ENCODE results near the gene HOXB13. TPM values are rescaled to one million over a fixed set of nuclear protein-coding genes. Genes with fewer than 3 reads are reported as not detected.

The HOXB13 gene
- polyA plus RNA-seq, 1 donor from 2014 or later: not detected

GRCh38 chr17:48740537-48740936 is 12.0 kb upstream of the HOXB13 start:
- Histone ChIP-seq H3K9me3 (ENCODE audit: low read length) (peaks cover 4% of the 10 kb centered on the region), H3K36me3 (ENCODE audit: insufficient read depth, low read length) (no peaks in the 10 kb centered on the region), H3F3A (ENCODE audit: insufficient read depth, low read length, poor library complexity, severe bottlenecking) (no peaks in the 10 kb centered on the region), H3K4me3 (ENCODE audit: low read length) (no peak overlapping the region), H3K27ac (ENCODE audit: low read length) (no peak overlapping the region), H4K20me1 (ENCODE audit: insufficient read depth) (no peaks in the 10 kb centered on the region), H3K27me3 (ENCODE audit: insufficient read depth, low read depth, low read length) (peaks cover 99% of the 10 kb centered on the region), H3K79me2 (replicated peaks; ENCODE audit: insufficient read depth, low read length) (no peaks in the 10 kb centered on the region), H3K4me2 (ENCODE audit: low read length) (no peak overlapping the region), H3K9ac (ENCODE audit: low read length) (no peak overlapping the region), H3K9me2 (ENCODE audit: insufficient read depth, low read length) (no peaks in the 10 kb centered on the region), H2AFZ (ENCODE audit: low read depth, low read length) (no peak overlapping the region)
- TF ChIP-seq RAD21 (conservative IDR thresholded peaks at IDR 0.05) (no peak), REST (IDR thresholded peaks at IDR 0.05; ENCODE audit: borderline replicate concordance) (no peak), POLR2AphosphoS5 (IDR thresholded peaks at IDR 0.05) (no peak), SMC3 (conservative IDR thresholded peaks at IDR 0.05; ENCODE audit: poor library complexity) (no peak), TAF1 (IDR thresholded peaks at IDR 0.05; ENCODE audit: low read depth) (no peak), EP300 (conservative IDR thresholded peaks at IDR 0.05; ENCODE audit: poor library complexity, severe bottlenecking) (no peak), CTCF (IDR thresholded peaks at IDR 0.05; ENCODE audit: poor library complexity, severe bottlenecking) (no peak), EZH2 (IDR thresholded peaks at IDR 0.05; ENCODE audit: borderline replicate concordance, insufficient read depth, low read length, poor library complexity, severe bottlenecking) (no peak), MXI1 (conservative IDR thresholded peaks at IDR 0.05; ENCODE audit: poor library complexity, severe bottlenecking) (no peak)

- H3K36me3 ChIP-seq (ENCODE audit: insufficient read depth, low read length): no peaks in the 10 kb centered on the region
- H3K4me3 ChIP-seq (ENCODE audit: low read length): no peak overlapping the region
- no peak for TF ChIP-seq SMC3 (conservative IDR thresholded peaks at IDR 0.05; ENCODE audit: poor library complexity)
- TF ChIP-seq CTCF (IDR thresholded peaks at IDR 0.05; ENCODE audit: poor library complexity, severe bottlenecking): no peak
- no peak for TF ChIP-seq POLR2AphosphoS5 (IDR thresholded peaks at IDR 0.05)
- no peak for TF ChIP-seq MXI1 (conservative IDR thresholded peaks at IDR 0.05; ENCODE audit: poor library complexity, severe bottlenecking)
- no peak for TF ChIP-seq EP300 (conservative IDR thresholded peaks at IDR 0.05; ENCODE audit: poor library complexity, severe bottlenecking)
- no peak for TF ChIP-seq EZH2 (IDR thresholded peaks at IDR 0.05; ENCODE audit: borderline replicate concordance, insufficient read depth, low read length, poor library complexity, severe bottlenecking)
- no peak for TF ChIP-seq REST (IDR thresholded peaks at IDR 0.05; ENCODE audit: borderline replicate concordance)
- TF ChIP-seq RAD21 (conservative IDR thresholded peaks at IDR 0.05): no peak
- TF ChIP-seq TAF1 (IDR thresholded peaks at IDR 0.05; ENCODE audit: low read depth): no peak
- peaks cover 4% of the 10 kb centered on the region for H3K9me3 ChIP-seq (ENCODE audit: low read length)
- no peak overlapping the region for H3K27ac ChIP-seq (ENCODE audit: low read length)
- H3K9ac ChIP-seq (ENCODE audit: low read length): no peak overlapping the region
- H3K27me3 ChIP-seq (ENCODE audit: insufficient read depth, low read depth, low read length): peaks cover 99% of the 10 kb centered on the region
- H2AFZ ChIP-seq (ENCODE audit: low read depth, low read length): no peak overlapping the region
- no peaks in the 10 kb centered on the region for H3K79me2 ChIP-seq (replicated peaks; ENCODE audit: insufficient read depth, low read length)
- no peaks in the 10 kb centered on the region for H3F3A ChIP-seq (ENCODE audit: insufficient read depth, low read length, poor library complexity, severe bottlenecking)
- H4K20me1 ChIP-seq (ENCODE audit: insufficient read depth): no peaks in the 10 kb centered on the region
- H3K4me2 ChIP-seq (ENCODE audit: low read length): no peak overlapping the region
- no peaks in the 10 kb centered on the region for H3K9me2 ChIP-seq (ENCODE audit: insufficient read depth, low read length)
Measured at GRCh38 chr17:48738803-48739526, 10.4 kb upstream of the HOXB13 start.

Measured in neural cell (in vitro differentiated cells).